Heart left ventricle (tissue), 16 donors: ENCODE results near the gene CCDC82. TPM values are rescaled to one million over a fixed set of nuclear protein-coding genes. Genes with fewer than 3 reads are reported as not detected.

ENCODE experiments used
- ATAC-seq, 4 donors: fragments of 200-7000 bp; cut with Tn5 transposase; one replicate each; pipeline ENCODE4 v1.9.1; 2020 to 2022; ENCODE audit warnings: moderate library complexity in 4 of 4, mild to moderate bottlenecking in 3 of 4, moderate number of reproducible peaks in 1 of 4
- DNase-seq, 5 donors: peaks; one replicate each; pipeline ENCODE4 v3.0.0-alpha.2; 2020
- H3K27ac ChIP-seq, 12 donors: fragments of 200-600 bp; sonication (generic) in 4 of 12; one replicate each; pipeline versions ENCODE4 v1.5.0 to v1.8.0; 2016 to 2022; ENCODE audit warnings: mild to moderate bottlenecking in 2 of 12
- H3K27me3 ChIP-seq, 9 donors: fragments of 200-600 bp; sonication (generic) in 2 of 9; one replicate each; pipeline versions ENCODE4 v1.5.1 to v1.8.0; 2016 to 2022; ENCODE audit warnings: mild to moderate bottlenecking in 3 of 9
- H3K36me3 ChIP-seq, 9 donors: fragments of 200-600 bp; sonication (generic) in 2 of 9; one replicate each; pipeline versions ENCODE4 v1.5.0 to v1.8.0; 2018 to 2022; ENCODE audit warnings: mild to moderate bottlenecking in 2 of 9
- H3K4me1 ChIP-seq, 12 donors: fragments of 200-600 bp; sonication (generic) in 4 of 12; one replicate each; pipeline versions ENCODE4 v1.5.0 to v1.8.0; 2016 to 2022; ENCODE audit warnings: mild to moderate bottlenecking in 3 of 12
- H3K4me3 ChIP-seq, 12 donors: fragments of 200-600 bp; sonication (generic) in 4 of 12; one replicate each; pipeline versions ENCODE4 v1.5.0 to v1.8.0; 2017 to 2022; ENCODE audit warnings: mild to moderate bottlenecking in 9 of 12, moderate library complexity in 4 of 12
- H3K9me3 ChIP-seq, 12 donors: fragments of 200-600 bp; sonication (generic) in 4 of 12; one replicate each; pipeline versions ENCODE4 v1.5.0 to v1.8.0; 2016 to 2022; ENCODE audit warnings: mild to moderate bottlenecking in 1 of 12
- POLR2A ChIP-seq, 2 donors: fragments of 450-650 bp; IDR thresholded peaks; one replicate each; pipeline ENCODE4 v1.6.1; 2017; ENCODE audit warnings: antibody characterized with exemption in 2 of 2, mild to moderate bottlenecking in 2 of 2, moderate library complexity in 2 of 2
- WGBS, 4 donors: extraction: QIAGEN DNeasy Blood & Tissue Kit in 2 of 4; methylation state at CpG; one replicate each; pipeline versions ENCODE4 v1.1.5 to v1.1.7; 2013 to 2018; 5-methylcytosine and 5-hydroxymethylcytosine counted together
- intact Hi-C, 10 donors: fragments of 100-400 bp; cut with DNase I; formaldehyde crosslinking; loops; one replicate each; pipeline versions ENCODE4 v1.11.1 to v1.14.2; 2022
- polyA plus RNA-seq, 2 donors: library from polyadenylated mRNA; stranded (reverse); fragments of 200-250 nt; gene quantifications; one replicate each; pipeline ENCODE4 v1.2.3, GENCODE V29; 2013
- total RNA-seq, 9 donors: library from RNA; depleted of rRNA in 2 of 9; stranded (reverse); fragments of >200 nt in 2 of 9; fragmentation: NEBNext Ultra II Directional in 3 of 9; extraction: Animal tissue kit (Norgen Biotek cat#: 25700) in 3 of 9; gene quantifications; one replicate each; pipeline versions ENCODE4 v1.1.0 to v1.2.4, GENCODE V29; 2016 to 2023
- TF ChIP-seq, protein P1 (sequence below), 12 donors: fragments of 200-600 bp; sonication (generic) in 4 of 12; IDR thresholded peaks; one replicate each; pipeline versions ENCODE4 v1.5.0 to v1.8.0; 2018 to 2022; ENCODE audit warnings: antibody characterized with exemption in 12 of 12, mild to moderate bottlenecking in 5 of 12
- donor health status: ischemic (EF 13 %, LVEDD 7.1; RV severe dilation, severe dysfunction).
- donor health status: healthy with polysubstance abuse.
- donor health status: DM: no; HTN: yes; CAD: no.
- donor health status: DM: no; HTN: no; CAD: no.
- donor health status: ischemic (EF 25% LVEDD 6.9; RV normal size, moderate dysfunction).
- donor health status: ischemic (EF 25% LVEDD 5.7; RV mildly dilated, moderate dysfunction).
- donor health status: healthy.
- donor health status: DM: yes; HTN: yes; CAD: no.
- donor health status: ischemic (EF 35%, LVEDD 5.7; RV mildly dilated, moderate dysfunction).
- donor health status: nonischemic (EF 11% LVEDD 7.7; RV severe dilation, severe dysfunction).
- donor health status: DM: yes; HTN: yes; CAD: no.
- donor health status: PGD.
- donor health status: ischemic (EF 29% LVEDD 5.4; RV normal size, mild dysfunction).
- donor health status: nonischemic (EF 23%, LVEDD 6.1; RV moderate dilation, normal function).

Gene CCDC82
- total and polyA plus RNA-seq, 11 donors: 5.4 to 16.4 (median 14.5) TPM

DNA sequence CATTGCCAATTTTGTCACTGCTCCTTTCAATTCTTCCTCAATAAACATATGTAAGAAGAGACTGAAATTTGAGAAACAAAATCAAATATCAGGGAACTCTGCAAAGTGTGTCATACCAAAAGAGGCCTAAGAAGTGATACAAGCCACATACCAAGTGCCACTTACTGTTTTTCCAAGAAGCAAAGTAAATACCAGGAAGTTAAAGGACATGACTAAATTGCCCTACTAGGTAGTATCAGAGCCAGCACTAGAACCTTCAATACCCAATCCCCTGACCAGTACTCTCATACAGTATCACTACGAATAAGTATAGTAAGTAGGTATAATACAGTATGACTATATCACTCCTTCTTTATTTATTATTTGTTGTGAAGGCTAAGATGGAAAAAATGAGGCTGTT lies 60.3 kb downstream of the CCDC82 start:
- H3K4me3 ChIP-seq: no peak overlapping the region
- intact Hi-C loops: no loop called here
- H3K4me1 ChIP-seq: peaks cover 0 to 73% (median 33%) of the 10 kb centered on the region in 12 donors
- ATAC-seq (no peak), DNase-seq (no peak)
- TF ChIP-seq, protein P1, sequence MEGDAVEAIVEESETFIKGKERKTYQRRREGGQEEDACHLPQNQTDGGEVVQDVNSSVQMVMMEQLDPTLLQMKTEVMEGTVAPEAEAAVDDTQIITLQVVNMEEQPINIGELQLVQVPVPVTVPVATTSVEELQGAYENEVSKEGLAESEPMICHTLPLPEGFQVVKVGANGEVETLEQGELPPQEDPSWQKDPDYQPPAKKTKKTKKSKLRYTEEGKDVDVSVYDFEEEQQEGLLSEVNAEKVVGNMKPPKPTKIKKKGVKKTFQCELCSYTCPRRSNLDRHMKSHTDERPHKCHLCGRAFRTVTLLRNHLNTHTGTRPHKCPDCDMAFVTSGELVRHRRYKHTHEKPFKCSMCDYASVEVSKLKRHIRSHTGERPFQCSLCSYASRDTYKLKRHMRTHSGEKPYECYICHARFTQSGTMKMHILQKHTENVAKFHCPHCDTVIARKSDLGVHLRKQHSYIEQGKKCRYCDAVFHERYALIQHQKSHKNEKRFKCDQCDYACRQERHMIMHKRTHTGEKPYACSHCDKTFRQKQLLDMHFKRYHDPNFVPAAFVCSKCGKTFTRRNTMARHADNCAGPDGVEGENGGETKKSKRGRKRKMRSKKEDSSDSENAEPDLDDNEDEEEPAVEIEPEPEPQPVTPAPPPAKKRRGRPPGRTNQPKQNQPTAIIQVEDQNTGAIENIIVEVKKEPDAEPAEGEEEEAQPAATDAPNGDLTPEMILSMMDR (IDR thresholded peaks at IDR 0.05): no peak
- TF ChIP-seq POLR2A (IDR thresholded peaks at IDR 0.05): no peak
- 88 to 98% (median 90%) methylated on average over 1 of the region's 1 CpG for WGBS, 4 donors
- H3K9me3 ChIP-seq: no peaks in the 10 kb centered on the region
- peak overlapping the region in 1 of 12 donors; percentile 16 for H3K27ac ChIP-seq
- no peaks in the 10 kb centered on the region for H3K36me3 ChIP-seq
- H3K27me3 ChIP-seq: no peaks in the 10 kb centered on the region

DNA sequence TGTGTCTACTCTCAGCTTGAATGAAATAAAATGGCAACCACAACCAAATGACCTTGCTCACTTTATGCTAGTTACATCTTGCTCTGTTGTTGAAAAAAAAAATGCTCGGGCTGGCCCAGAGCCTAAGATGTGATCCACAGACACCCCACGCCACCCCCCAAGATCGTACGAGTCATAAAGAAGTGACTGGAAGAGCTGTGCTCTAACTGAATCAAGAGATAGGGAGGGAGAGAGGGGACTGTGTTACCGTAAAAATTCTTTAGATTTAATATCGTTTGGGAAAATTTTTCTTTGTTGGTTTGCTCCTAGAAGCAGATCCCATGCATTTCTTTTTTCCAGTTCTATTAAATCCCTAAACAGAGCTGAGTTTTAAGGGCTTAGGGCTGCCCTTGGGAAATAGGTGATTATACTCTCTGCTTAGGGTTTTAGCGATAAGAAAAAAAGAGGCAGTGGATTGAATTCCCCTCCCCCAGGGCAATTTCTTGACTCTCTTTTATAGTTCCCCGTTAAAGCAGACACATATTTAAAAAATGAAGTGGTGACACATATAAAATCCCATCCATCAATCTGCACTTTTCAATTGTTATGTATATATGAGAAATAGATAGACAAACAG lies 61.2 kb downstream of the CCDC82 start:
- intact Hi-C loops: no loop called here
- Histone ChIP-seq H3K9me3 (no peaks in the 10 kb centered on the region), H3K27me3 (no peaks in the 10 kb centered on the region), H3K4me3 (no peak overlapping the region), H3K27ac (no peak overlapping the region), H3K36me3 (no peaks in the 10 kb centered on the region), H3K4me1 (peaks cover 0 to 69% (median 31%) of the 10 kb centered on the region in 12 donors)
- DNase-seq: no peak
- TF ChIP-seq, protein P1 (IDR thresholded peaks at IDR 0.05): no peak
- TF ChIP-seq POLR2A (IDR thresholded peaks at IDR 0.05): no peak
- WGBS, 4 donors: 79 to 84% (median 82%) methylated on average over 8 of the region's 8 CpGs
- no peak for ATAC-seq

DNA sequence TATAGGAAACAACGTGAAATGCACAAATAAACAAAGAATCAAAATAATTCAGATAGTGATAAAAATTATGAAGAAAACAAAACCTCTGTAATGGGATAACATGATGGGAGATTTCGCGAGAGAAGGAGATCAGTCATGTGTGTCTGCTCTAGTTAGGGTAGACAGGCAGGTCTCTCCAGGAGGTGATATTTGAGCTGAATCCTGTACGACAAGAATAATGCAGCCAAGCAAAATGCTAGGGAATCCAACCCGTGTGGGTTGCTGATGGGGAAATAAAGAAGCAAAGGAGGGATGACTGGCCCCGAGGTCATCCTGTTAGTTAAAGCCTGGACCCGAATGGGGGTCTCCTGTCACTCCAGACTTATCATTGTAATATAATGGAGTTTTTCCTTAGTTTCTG lies 62.8 kb downstream of the CCDC82 start:
- ATAC-seq: no peak

DNA sequence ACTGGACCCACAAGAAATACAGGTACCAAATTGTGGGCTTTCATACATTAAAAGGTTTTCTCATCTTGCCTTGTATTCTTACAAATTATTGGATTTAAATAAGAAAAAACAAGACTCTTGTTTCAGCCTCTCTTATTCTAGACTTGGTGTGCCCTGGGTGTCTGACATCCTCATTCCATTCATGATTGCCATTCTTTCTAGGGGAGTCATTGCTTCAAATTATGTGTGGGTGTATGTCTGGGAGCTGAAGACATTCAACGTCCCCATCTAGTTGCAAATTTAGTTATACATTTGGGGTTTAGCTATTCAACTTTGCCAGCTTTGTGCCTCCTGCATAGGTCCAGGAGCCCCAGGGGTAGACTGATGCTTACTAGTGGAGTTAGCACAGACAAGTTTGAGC lies 64.8 kb downstream of the CCDC82 start:
- ATAC-seq: peak in 2 of 4 donors; percentile 62 to 81
- no peak for TF ChIP-seq POLR2A (IDR thresholded peaks at IDR 0.05)
- TF ChIP-seq, protein P1 (IDR thresholded peaks at IDR 0.05): no peak
- Histone ChIP-seq H3K4me1 (peaks cover 0 to 53% (median 22%) of the 10 kb centered on the region in 12 donors), H3K4me3 (no peak overlapping the region), H3K27ac (peak overlapping the region in 1 of 12 donors; percentile 17), H3K27me3 (no peaks in the 10 kb centered on the region), H3K9me3 (no peaks in the 10 kb centered on the region), H3K36me3 (no peaks in the 10 kb centered on the region)
- no peak for DNase-seq
- intact Hi-C loops: no loop called here
- 18 to 28% (median 24%) methylated on average over 1 of the region's 1 CpG for WGBS, 4 donors

More for the DNA sequence above, 62.8 kb downstream of the CCDC82 start:
- DNase-seq: no peak
- no peaks in the 10 kb centered on the region for H3K36me3 ChIP-seq
- TF ChIP-seq, protein P1 (IDR thresholded peaks at IDR 0.05): no peak
- TF ChIP-seq POLR2A (IDR thresholded peaks at IDR 0.05): no peak
- no peaks in the 10 kb centered on the region for H3K9me3 ChIP-seq
- no peaks in the 10 kb centered on the region for H3K27me3 ChIP-seq
- no peak overlapping the region for H3K4me3 ChIP-seq
- H3K27ac ChIP-seq: no peak overlapping the region
- 90 to 95% (median 94%) methylated on average over 7 of the region's 7 CpGs for WGBS, 4 donors
- peaks cover 0 to 57% (median 22%) of the 10 kb centered on the region in 12 donors for H3K4me1 ChIP-seq
- intact Hi-C loops: no loop called here
